ENCODE results near the gene MS4A10. TPM values are rescaled to one million over a fixed set of nuclear protein-coding genes. Genes with fewer than 3 reads are reported as not detected.

Gene MS4A10
- total and polyA plus RNA-seq, 4 donors: not detected

DNA sequence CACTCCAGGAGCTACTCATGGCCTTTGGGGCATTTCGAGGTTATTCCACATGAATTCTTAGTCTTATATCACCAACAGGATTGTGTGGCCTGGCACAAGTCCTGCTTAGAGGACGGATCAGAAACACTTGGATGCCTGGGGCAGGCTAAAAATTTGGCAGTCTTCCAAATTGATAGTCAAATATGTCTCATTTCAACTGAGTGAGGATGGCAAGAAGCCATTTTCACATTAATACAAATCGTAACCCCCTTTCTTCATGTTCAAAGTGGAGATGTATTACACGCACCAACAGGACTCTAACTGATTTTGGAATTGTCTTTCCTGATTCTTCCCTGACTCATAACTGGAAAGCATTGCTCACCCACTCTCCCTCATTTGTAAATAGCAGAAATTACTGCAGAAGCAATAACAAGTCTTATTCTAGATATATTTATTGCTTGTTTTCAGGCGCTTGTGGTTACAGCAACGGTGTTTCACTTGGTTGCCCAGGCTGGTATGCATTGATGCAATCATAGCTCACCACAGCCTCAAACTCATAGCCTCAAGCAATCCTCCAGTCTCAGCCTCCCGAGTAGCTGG, 46.5 kb downstream of the MS4A10 start:
- Histone ChIP-seq H3K27me3 (ENCODE audit: control insufficient read depth in 4 of 4, insufficient read depth in 4 of 4, low read length in 3 of 4) (no peaks in the 10 kb centered on the region), H3K27ac (ENCODE audit: low read depth in 1 of 2, low read length in 2 of 2) (no peak overlapping the region), H3K36me3 (ENCODE audit: control insufficient read depth in 4 of 4, insufficient read depth in 3 of 4, low read depth in 1 of 4, low read length in 3 of 4) (no peaks in the 10 kb centered on the region), H3K4me3 (ENCODE audit: low read depth in 1 of 3, low read length in 3 of 3) (no peak overlapping the region), H3K9me3 (ENCODE audit: control insufficient read depth in 4 of 4, low read length in 3 of 4) (no peaks in the 10 kb centered on the region), H3K4me1 (ENCODE audit: control insufficient read depth in 4 of 4, insufficient read depth in 4 of 4, low read length in 3 of 4) (no peaks in the 10 kb centered on the region), H3K9ac (ENCODE audit: low read depth in 1 of 2, low read length in 2 of 2) (no peak overlapping the region)
- TF ChIP-seq EGR1 (IDR thresholded peaks at IDR 0.05; ENCODE audit: low read depth in 2 of 2) (no peak), RXRA (IDR thresholded peaks at IDR 0.05) (no peak), RAD21 (IDR thresholded peaks at IDR 0.05) (no peak), TAF1 (conservative IDR thresholded peaks at IDR 0.05) (no peak), FOXA1 (IDR thresholded peaks at IDR 0.05) (no peak), HNF4G (IDR thresholded peaks at IDR 0.05) (no peak), JUND (IDR thresholded peaks at IDR 0.05) (no peak)
- TF ChIP-seq, protein P1, sequence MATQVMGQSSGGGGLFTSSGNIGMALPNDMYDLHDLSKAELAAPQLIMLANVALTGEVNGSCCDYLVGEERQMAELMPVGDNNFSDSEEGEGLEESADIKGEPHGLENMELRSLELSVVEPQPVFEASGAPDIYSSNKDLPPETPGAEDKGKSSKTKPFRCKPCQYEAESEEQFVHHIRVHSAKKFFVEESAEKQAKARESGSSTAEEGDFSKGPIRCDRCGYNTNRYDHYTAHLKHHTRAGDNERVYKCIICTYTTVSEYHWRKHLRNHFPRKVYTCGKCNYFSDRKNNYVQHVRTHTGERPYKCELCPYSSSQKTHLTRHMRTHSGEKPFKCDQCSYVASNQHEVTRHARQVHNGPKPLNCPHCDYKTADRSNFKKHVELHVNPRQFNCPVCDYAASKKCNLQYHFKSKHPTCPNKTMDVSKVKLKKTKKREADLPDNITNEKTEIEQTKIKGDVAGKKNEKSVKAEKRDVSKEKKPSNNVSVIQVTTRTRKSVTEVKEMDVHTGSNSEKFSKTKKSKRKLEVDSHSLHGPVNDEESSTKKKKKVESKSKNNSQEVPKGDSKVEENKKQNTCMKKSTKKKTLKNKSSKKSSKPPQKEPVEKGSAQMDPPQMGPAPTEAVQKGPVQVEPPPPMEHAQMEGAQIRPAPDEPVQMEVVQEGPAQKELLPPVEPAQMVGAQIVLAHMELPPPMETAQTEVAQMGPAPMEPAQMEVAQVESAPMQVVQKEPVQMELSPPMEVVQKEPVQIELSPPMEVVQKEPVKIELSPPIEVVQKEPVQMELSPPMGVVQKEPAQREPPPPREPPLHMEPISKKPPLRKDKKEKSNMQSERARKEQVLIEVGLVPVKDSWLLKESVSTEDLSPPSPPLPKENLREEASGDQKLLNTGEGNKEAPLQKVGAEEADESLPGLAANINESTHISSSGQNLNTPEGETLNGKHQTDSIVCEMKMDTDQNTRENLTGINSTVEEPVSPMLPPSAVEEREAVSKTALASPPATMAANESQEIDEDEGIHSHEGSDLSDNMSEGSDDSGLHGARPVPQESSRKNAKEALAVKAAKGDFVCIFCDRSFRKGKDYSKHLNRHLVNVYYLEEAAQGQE (IDR thresholded peaks at IDR 0.05): no peak
- TF ChIP-seq, protein P2, sequence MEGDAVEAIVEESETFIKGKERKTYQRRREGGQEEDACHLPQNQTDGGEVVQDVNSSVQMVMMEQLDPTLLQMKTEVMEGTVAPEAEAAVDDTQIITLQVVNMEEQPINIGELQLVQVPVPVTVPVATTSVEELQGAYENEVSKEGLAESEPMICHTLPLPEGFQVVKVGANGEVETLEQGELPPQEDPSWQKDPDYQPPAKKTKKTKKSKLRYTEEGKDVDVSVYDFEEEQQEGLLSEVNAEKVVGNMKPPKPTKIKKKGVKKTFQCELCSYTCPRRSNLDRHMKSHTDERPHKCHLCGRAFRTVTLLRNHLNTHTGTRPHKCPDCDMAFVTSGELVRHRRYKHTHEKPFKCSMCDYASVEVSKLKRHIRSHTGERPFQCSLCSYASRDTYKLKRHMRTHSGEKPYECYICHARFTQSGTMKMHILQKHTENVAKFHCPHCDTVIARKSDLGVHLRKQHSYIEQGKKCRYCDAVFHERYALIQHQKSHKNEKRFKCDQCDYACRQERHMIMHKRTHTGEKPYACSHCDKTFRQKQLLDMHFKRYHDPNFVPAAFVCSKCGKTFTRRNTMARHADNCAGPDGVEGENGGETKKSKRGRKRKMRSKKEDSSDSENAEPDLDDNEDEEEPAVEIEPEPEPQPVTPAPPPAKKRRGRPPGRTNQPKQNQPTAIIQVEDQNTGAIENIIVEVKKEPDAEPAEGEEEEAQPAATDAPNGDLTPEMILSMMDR (IDR thresholded peaks at IDR 0.05; ENCODE audit: low read depth, low read length, missing input control): no peak
- TF ChIP-seq, protein P3, sequence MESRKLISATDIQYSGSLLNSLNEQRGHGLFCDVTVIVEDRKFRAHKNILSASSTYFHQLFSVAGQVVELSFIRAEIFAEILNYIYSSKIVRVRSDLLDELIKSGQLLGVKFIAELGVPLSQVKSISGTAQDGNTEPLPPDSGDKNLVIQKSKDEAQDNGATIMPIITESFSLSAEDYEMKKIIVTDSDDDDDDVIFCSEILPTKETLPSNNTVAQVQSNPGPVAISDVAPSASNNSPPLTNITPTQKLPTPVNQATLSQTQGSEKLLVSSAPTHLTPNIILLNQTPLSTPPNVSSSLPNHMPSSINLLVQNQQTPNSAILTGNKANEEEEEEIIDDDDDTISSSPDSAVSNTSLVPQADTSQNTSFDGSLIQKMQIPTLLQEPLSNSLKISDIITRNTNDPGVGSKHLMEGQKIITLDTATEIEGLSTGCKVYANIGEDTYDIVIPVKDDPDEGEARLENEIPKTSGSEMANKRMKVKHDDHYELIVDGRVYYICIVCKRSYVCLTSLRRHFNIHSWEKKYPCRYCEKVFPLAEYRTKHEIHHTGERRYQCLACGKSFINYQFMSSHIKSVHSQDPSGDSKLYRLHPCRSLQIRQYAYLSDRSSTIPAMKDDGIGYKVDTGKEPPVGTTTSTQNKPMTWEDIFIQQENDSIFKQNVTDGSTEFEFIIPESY (IDR thresholded peaks at IDR 0.05): no peak
- TF ChIP-seq, protein P4, sequence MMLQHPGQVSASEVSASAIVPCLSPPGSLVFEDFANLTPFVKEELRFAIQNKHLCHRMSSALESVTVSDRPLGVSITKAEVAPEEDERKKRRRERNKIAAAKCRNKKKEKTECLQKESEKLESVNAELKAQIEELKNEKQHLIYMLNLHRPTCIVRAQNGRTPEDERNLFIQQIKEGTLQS (IDR thresholded peaks at IDR 0.05): no peak
- TF ChIP-seq, protein P5, sequence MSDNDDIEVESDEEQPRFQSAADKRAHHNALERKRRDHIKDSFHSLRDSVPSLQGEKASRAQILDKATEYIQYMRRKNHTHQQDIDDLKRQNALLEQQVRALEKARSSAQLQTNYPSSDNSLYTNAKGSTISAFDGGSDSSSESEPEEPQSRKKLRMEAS (IDR thresholded peaks at IDR 0.05): no peak
- 57% methylated on average over 7 of the region's 7 CpGs for WGBS
- no peak for DNase-seq (ENCODE audit: low spot score)

DNA sequence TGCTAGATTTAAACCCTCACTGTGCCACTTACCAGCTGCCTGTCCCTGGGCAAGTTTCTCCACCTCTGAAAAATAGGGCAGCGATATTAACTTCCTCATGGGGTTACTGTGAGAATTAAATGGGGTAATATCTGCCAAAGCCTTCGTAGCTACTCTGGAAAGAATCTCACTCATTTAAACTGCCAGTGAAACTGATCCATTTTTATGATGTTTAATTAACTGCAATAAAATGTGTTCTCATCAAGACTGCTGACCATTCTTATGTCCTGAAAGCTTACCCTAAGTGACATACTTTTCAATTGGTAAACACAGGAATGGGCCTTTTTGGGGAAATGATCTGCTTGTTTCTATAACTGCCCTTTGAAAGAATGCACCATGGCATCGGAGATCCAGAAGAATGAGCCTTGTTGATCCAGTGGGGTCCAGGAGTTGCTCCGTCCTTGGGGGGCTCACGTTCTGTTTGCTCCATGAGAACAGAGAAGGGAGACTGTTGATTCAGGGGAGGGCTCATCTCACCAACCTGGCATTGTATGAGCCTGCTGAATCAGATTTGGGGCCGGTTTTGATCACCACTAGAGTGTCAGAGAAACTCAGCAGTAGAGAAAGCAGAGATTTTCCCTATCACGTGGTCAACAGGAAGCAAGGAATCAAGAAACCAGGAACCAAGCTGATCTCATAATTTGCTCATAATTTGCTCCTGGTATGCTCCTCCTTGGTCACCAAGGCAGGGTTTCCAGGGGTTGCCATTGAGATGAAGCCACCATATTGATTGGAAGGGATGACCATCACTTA, 49.8 kb downstream of the MS4A10 start:
- no peak overlapping the region for H3K9ac ChIP-seq (ENCODE audit: low read depth in 1 of 2, low read length in 2 of 2)
- no peaks in the 10 kb centered on the region for H3K9me3 ChIP-seq (ENCODE audit: control insufficient read depth in 4 of 4, low read length in 3 of 4)
- no peak for DNase-seq (ENCODE audit: low spot score)
- no peaks in the 10 kb centered on the region for H3K36me3 ChIP-seq (ENCODE audit: control insufficient read depth in 4 of 4, insufficient read depth in 3 of 4, low read depth in 1 of 4, low read length in 3 of 4)
- H3K27me3 ChIP-seq (ENCODE audit: control insufficient read depth in 4 of 4, insufficient read depth in 4 of 4, low read length in 3 of 4): no peaks in the 10 kb centered on the region
- WGBS: 57% methylated on average over 7 of the region's 7 CpGs
- no peaks in the 10 kb centered on the region for H3K4me1 ChIP-seq (ENCODE audit: control insufficient read depth in 4 of 4, insufficient read depth in 4 of 4, low read length in 3 of 4)
- H3K4me3 ChIP-seq (ENCODE audit: low read depth in 1 of 3, low read length in 3 of 3): no peak overlapping the region
- H3K27ac ChIP-seq (ENCODE audit: low read depth in 1 of 2, low read length in 2 of 2): no peak overlapping the region
- no peak for TF ChIP-seq FOXA1 (IDR thresholded peaks at IDR 0.05)
- TF ChIP-seq, protein P4 (IDR thresholded peaks at IDR 0.05): no peak
- TF ChIP-seq, protein P1 (IDR thresholded peaks at IDR 0.05): no peak
- TF ChIP-seq, protein P2 (IDR thresholded peaks at IDR 0.05; ENCODE audit: low read depth, low read length, missing input control): no peak
- TF ChIP-seq HNF4G (IDR thresholded peaks at IDR 0.05): no peak
